HepG2 (cell line): ENCODE results near the gene PATL2. TPM values are rescaled to one million over a fixed set of nuclear protein-coding genes. Genes with fewer than 3 reads are reported as not detected.

Source experiments
- FOSL2 ChIP-seq: sonication (generic); formaldehyde crosslinking; IDR thresholded peaks from 2 replicates; pipeline ENCODE4 v1.4.0; 2020; ENCODE audit warnings: missing genetic modification reagents
- NFE2L2 ChIP-seq: fragments of 150-350 bp; IDR thresholded peaks from 2 replicates; pipeline ENCODE4 v1.6.1; 2014; ENCODE audit warnings: low read length
- ZNF501 ChIP-seq: sonication (generic); formaldehyde crosslinking; IDR thresholded peaks from 2 replicates; pipeline ENCODE4 v1.5.1; 2020; ENCODE audit warnings: mild to moderate bottlenecking, moderate library complexity, missing genetic modification reagents
- ZNF816 ChIP-seq: sonication (generic); formaldehyde crosslinking; IDR thresholded peaks from 2 replicates; pipeline ENCODE4 v1.8.0; 2022; ENCODE audit warnings: missing genetic modification reagents, mild to moderate bottlenecking, borderline replicate concordance
- polyA plus RNA-seq, 8 experiments: library from polyadenylated mRNA; depleted of rRNA in 3 of 8; stranded (reverse) in 7 of 8; unstranded in 1 of 8; fragments of >200 nt; fragmentation: Illumina TruSeq in 4 of 8; extraction: Trizol in 4 of 8; gene quantifications; 2 replicates each; pipeline versions ENCODE4 v1.2.1 to v1.2.3, GENCODE V29; 2011 to 2016; ENCODE audit warnings: low read depth in 4 of 8, missing spikeins in 1 of 8, mixed read lengths in 1 of 8; ENCODE audit not compliant: insufficient read depth in 1 of 8
- total RNA-seq, 5 experiments: library from RNA; depleted of rRNA; stranded (reverse); fragments of >200 nt; fragmentation: Illumina TruSeq; extraction: Trizol; gene quantifications; 2 replicates each; pipeline ENCODE4 v1.2.3, GENCODE V29; 2016; ENCODE audit warnings: low read depth in 1 of 5
- TF ChIP-seq, protein P1 (sequence below): sonication (generic); formaldehyde crosslinking; IDR thresholded peaks from 2 replicates; pipeline ENCODE4 v1.9.0; 2022; ENCODE audit warnings: low read depth, missing genetic modification reagents
- TF ChIP-seq, protein P2 (sequence below): IDR thresholded peaks from 2 replicates; pipeline ENCODE4 v1.6.1; 2016; ENCODE audit warnings: low read depth, missing genetic modification reagents, missing compliant biosample characterization
- TF ChIP-seq, protein P3 (sequence below): sonication (generic); formaldehyde crosslinking; IDR thresholded peaks from 2 replicates; pipeline ENCODE4 v1.4.0; 2020; ENCODE audit warnings: mild to moderate bottlenecking, missing genetic modification reagents
- TF ChIP-seq, protein P4 (sequence below): sonication (generic); formaldehyde crosslinking; IDR thresholded peaks from 2 replicates; pipeline ENCODE4 v1.4.0; 2020; ENCODE audit warnings: missing genetic modification reagents

Gene PATL2
- total and polyA plus RNA-seq, 2 of the 13 experiments (the other 11 are each of a cell fraction or from before 2014, with no cell fraction given): 0.15 to 0.53 TPM

DNA sequence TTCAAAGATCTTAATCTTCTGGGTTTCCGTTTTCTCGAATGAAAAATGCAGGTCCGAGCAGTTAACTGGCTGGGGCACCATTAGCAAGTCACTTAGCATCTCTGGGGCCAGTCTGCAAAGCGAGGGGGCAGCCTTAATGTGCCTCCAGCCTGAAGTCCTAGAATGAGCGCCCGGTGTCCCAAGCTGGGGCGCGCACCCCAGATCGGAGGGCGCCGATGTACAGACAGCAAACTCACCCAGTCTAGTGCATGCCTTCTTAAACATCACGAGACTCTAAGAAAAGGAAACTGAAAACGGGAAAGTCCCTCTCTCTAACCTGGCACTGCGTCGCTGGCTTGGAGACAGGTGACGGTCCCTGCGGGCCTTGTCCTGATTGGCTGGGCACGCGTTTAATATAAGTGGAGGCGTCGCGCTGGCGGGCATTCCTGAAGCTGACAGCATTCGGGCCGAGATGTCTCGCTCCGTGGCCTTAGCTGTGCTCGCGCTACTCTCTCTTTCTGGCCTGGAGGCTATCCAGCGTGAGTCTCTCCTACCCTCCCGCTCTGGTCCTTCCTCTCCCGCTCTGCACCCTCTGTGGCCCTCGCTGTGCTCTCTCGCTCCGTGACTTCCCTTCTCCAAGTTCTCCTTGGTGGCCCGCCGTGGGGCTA, at the start of gene PATL2, which contains the start of gene B2M (continued):
- TF ChIP-seq ZNF501 (CRISPR knock-in tag): peak; percentile 90
- TF ChIP-seq, protein P1, sequence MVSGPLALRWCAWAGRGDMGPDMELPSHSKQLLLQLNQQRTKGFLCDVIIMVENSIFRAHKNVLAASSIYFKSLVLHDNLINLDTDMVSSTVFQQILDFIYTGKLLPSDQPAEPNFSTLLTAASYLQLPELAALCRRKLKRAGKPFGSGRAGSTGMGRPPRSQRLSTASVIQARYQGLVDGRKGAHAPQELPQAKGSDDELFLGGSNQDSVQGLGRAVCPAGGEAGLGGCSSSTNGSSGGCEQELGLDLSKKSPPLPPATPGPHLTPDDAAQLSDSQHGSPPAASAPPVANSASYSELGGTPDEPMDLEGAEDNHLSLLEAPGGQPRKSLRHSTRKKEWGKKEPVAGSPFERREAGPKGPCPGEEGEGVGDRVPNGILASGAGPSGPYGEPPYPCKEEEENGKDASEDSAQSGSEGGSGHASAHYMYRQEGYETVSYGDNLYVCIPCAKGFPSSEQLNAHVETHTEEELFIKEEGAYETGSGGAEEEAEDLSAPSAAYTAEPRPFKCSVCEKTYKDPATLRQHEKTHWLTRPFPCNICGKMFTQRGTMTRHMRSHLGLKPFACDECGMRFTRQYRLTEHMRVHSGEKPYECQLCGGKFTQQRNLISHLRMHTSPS: no peak
- no peak for TF ChIP-seq FOSL2 (CRISPR knock-in tag)
- TF ChIP-seq, protein P2, sequence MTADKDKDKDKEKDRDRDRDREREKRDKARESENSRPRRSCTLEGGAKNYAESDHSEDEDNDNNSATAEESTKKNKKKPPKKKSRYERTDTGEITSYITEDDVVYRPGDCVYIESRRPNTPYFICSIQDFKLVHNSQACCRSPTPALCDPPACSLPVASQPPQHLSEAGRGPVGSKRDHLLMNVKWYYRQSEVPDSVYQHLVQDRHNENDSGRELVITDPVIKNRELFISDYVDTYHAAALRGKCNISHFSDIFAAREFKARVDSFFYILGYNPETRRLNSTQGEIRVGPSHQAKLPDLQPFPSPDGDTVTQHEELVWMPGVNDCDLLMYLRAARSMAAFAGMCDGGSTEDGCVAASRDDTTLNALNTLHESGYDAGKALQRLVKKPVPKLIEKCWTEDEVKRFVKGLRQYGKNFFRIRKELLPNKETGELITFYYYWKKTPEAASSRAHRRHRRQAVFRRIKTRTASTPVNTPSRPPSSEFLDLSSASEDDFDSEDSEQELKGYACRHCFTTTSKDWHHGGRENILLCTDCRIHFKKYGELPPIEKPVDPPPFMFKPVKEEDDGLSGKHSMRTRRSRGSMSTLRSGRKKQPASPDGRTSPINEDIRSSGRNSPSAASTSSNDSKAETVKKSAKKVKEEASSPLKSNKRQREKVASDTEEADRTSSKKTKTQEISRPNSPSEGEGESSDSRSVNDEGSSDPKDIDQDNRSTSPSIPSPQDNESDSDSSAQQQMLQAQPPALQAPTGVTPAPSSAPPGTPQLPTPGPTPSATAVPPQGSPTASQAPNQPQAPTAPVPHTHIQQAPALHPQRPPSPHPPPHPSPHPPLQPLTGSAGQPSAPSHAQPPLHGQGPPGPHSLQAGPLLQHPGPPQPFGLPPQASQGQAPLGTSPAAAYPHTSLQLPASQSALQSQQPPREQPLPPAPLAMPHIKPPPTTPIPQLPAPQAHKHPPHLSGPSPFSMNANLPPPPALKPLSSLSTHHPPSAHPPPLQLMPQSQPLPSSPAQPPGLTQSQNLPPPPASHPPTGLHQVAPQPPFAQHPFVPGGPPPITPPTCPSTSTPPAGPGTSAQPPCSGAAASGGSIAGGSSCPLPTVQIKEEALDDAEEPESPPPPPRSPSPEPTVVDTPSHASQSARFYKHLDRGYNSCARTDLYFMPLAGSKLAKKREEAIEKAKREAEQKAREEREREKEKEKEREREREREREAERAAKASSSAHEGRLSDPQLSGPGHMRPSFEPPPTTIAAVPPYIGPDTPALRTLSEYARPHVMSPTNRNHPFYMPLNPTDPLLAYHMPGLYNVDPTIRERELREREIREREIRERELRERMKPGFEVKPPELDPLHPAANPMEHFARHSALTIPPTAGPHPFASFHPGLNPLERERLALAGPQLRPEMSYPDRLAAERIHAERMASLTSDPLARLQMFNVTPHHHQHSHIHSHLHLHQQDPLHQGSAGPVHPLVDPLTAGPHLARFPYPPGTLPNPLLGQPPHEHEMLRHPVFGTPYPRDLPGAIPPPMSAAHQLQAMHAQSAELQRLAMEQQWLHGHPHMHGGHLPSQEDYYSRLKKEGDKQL: no peak
- TF ChIP-seq, protein P3, sequence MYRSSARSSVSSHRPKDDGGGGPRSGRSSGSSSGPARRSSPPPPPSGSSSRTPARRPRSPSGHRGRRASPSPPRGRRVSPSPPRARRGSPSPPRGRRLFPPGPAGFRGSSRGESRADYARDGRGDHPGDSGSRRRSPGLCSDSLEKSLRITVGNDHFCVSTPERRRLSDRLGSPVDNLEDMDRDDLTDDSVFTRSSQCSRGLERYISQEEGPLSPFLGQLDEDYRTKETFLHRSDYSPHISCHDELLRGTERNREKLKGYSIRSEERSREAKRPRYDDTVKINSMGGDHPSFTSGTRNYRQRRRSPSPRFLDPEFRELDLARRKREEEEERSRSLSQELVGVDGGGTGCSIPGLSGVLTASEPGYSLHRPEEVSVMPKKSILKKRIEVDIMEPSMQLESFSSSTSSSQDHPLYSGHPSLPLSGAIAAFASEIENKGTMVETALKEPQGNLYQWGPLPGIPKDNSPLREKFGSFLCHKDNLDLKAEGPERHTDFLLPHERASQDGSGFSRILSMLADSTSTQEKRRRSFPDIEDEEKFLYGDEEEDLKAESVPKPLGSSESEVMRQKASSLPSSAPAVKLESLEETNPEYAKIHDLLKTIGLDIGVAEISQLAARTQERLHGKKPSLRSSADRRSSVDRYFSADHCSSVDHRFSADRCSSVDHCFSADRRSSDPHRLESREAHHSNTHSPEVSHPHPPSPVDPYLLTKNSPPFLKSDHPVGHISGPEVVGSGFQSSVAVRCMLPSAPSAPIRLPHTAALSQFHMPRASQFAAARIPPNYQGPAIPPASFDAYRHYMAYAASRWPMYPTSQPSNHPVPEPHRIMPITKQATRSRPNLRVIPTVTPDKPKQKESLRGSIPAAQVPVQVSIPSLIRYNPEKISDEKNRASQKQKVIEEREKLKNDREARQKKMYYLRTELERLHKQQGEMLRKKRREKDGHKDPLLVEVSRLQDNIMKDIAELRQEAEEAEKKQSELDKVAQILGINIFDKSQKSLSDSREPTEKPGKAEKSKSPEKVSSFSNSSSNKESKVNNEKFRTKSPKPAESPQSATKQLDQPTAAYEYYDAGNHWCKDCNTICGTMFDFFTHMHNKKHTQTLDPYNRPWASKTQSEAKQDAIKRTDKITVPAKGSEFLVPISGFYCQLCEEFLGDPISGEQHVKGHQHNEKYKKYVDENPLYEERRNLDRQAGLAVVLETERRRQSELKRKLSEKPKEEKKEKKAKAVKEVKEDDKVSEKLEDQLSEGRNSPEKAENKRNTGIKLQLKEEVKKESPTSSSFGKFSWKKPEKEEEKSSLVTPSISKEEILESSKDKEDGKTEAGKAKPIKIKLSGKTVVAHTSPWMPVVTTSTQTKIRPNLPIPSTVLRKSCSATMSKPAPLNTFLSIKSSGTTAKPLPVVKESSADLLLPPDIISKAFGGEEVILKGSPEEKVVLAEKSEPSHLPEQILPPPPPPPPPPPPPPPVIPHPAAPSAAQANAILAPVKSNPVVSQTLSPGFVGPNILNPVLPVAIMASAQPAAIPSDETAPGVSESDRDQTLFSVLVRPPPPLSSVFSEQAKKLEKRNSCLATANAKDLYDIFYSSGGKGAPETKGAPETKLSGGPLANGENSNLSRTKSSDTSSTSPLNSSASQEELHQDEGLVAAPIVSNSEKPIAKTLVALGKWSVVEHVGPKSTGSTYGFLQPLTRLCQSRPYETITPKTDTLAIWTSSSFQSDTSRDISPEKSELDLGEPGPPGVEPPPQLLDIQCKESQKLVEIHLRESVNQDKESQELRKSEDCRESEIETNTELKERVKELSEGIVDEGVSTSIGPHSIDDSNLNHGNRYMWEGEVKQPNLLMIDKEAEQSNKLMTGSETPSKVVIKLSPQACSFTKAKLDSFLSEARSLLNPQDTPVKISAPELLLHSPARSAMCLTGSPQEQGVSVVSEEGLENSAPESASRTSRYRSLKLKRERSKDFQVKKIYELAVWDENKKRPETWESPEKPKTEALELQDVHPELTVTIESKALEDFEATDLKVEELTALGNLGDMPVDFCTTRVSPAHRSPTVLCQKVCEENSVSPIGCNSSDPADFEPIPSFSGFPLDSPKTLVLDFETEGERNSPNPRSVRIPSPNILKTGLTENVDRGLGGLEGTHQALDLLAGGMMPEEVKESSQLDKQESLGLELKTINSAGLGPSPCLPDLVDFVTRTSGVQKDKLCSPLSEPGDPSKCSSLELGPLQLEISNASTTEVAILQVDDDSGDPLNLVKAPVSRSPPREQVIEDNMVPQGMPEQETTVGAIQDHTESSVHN: no peak
- TF ChIP-seq NFE2L2: no peak
- TF ChIP-seq ZNF816 (CRISPR knock-in tag): no peak
- TF ChIP-seq, protein P4, sequence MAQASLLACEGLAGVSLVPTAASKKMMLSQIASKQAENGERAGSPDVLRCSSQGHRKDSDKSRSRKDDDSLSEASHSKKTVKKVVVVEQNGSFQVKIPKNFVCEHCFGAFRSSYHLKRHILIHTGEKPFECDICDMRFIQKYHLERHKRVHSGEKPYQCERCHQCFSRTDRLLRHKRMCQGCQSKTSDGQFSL: no peak
